HL-60/S4 (cell line): ENCODE data around the gene FAM98B.

Source experiments
- in situ Hi-C: fragments of 300-500 bp; cut with MboI; formaldehyde crosslinking; loops from 2 replicates; pipeline ENCODE4 v1.14.3; 2022; ENCODE audit warnings: low sequenced_read_pairs

FAM98B gene

DNA sequence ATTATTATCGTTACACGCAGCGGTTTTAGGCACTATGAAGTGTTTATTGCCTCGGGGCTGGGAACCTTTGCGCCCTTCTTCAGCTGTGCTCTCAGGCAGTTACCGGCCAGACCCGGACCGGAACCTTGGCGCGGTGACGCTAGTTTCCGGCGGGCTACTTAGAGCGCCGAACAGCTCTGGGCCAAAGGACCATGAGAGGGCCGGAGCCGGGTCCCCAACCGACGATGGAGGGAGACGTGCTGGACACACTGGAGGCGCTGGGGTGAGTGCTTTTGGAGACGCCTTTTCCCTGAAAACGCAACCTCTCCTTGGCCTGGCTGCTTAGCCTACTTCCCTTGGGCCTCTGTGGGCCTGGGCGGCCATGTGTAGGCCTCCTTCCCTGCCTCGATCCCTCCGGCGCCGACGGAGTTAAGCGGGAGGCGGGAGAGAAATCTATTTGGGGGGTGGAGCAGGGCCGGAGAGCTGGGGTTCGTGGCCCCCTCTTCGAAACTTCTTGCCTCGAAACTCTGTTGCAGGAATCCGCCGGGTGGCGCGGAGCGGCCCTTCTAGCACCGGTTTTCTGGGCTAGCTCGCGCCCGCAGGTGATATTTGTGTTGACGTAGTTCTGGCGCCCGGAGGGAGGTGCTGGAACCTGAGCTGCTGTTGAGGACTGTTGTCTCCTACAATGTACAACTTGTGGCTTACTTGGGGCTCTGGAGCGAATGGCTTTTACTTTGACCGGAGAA is at the start of gene FAM98B:
Gene FAM98B, plus strand, starts transcription at position 157 of the 725 bp plus-strand sequence. Its CDS starts 35 bp downstream, at position 192.
- in situ Hi-C loops, result no loop called here

- in situ Hi-C loops, result no loop called here
Observed at GRCh38 chr15:38406436-38406835, 47.5 kb upstream of the FAM98B start.

GRCh38 chr15:38408576-38408975 is 45.4 kb upstream of the FAM98B start:
- in situ Hi-C loops, result no loop called here

- in situ Hi-C loops, result no loop called here
Observed at GRCh38 chr15:38411902-38412301, 42.0 kb upstream of the FAM98B start.

- in situ Hi-C loops, result no loop called here
Observed at GRCh38 chr15:38412466-38412865, 41.5 kb upstream of the FAM98B start.

- in situ Hi-C loops, result no loop called here
Observed at GRCh38 chr15:38414357-38414756, 39.6 kb upstream of the FAM98B start.

DNA sequence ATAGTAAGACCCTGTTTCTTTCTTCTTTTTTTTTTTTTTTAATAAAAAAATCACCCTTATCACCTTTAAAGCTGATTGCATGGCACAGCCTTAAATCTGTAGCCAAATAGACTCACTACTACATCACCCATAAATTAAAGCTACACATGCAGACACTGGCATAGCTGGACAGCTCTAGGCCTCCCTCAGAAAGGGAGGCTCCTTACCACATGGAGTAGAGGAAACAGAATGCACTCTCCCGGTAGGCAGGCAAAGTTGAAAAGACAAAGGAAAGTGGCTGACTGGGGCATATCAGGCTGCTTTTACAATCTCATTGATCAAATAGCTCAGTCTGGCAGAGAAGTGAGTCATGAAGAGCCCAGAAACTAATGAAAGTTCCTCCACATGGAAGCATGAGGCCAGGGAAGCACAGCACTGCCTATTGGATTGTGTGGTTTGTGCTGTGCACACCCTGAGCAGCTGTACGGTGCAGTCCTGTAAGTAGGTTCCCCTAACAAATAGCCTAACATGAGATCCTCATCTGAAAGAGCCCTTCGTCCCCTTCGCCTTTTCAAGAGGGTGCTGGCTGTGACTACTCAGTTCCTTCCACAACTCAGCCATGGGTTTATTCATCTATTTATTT is 32.7 kb upstream of the FAM98B start:
- in situ Hi-C loops, result no loop called here

GRCh38 chr15:38424101-38424552 is 29.8 kb upstream of the FAM98B start:
- in situ Hi-C loops, result no loop called here

GRCh38 chr15:38425269-38425668 is 28.7 kb upstream of the FAM98B start:
- in situ Hi-C loops, result loop anchor here (25.0 kb wide), 1 partner anchor 262 kb away; no protein-coding TSS in a partner anchor

DNA sequence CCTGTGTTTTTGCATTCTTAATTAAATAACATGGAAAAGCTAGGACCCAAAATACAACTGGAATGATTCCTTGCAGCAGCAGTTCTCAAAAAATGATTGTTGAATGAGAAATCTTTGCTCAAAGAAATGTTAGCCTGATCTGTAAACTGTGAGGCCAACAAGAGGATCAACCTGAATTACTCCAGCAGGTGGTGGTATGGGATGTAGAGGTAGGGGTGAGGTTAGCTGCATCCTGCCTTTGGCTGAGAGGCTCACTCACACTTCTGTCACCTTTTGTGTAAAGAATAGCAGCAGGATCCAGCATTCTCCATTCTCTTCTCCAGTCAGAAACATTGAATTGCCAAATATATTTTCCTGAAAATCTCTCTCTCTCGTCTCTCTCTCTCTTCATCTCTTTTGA is 26.5 kb upstream of the FAM98B start:
- in situ Hi-C loops, result loop anchor here (25.0 kb wide), 1 partner anchor 260 kb away; no protein-coding TSS in a partner anchor

GRCh38 chr15:38430106-38430760 is 23.7 kb upstream of the FAM98B start:
- in situ Hi-C loops, result loop anchor here (25.0 kb wide), 1 partner anchor 257 kb away; no protein-coding TSS in a partner anchor

- in situ Hi-C loops, result loop anchor here (25.0 kb wide), 1 partner anchor 250 kb away; no protein-coding TSS in a partner anchor
Observed at GRCh38 chr15:38436993-38437392, 16.9 kb upstream of the FAM98B start.

GRCh38 chr15:38437603-38438002 is 16.3 kb upstream of the FAM98B start:
- in situ Hi-C loops, result loop anchor here (25.0 kb wide), 1 partner anchor 250 kb away; no protein-coding TSS in a partner anchor

- in situ Hi-C loops, result loop anchor here (25.0 kb wide), 1 partner anchor 249 kb away; no protein-coding TSS in a partner anchor
Observed at GRCh38 chr15:38438031-38438986, 15.6 kb upstream of the FAM98B start.

DNA sequence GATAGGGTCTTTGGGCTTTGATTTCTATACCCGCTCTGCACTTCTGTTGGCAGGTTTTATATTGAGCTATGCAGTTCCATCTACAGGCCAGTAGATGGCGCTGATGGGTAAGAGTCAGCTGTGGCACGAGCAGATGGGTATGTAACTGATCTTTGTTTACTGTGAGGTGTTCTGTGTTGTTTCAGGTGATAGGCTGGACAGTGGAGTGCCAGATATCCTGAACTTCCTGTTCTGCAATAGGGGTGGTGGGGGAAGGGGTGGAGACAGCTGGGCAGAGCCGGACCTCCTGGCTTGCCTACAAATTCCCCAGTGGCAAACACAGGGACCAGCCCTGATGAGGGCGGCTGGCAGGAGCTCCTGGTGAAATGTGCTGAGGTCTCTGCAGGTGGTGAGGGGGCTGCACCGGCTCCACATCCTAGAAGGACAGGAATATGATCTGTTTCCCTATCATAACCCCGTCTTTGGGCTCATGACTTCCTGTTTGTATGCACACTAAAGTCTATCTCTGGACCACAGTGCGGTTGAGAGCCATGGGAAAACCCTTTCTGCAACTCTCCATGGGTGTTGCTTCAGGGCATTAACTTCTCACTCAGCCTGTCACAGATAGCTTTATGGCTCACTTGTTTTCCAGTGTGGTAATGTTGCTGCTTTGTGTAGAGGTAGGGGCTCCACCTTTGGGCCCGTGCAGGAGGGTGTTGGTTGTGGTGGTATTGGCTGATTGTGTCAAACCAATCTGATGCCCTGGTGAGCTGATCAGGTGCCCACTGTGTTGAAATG is 13.4 kb upstream of the FAM98B start:
- in situ Hi-C loops, result loop anchor here (25.0 kb wide), 1 partner anchor 247 kb away; no protein-coding TSS in a partner anchor

GRCh38 chr15:38441130-38441519 is 12.8 kb upstream of the FAM98B start:
- in situ Hi-C loops, result loop anchor here (25.0 kb wide), 1 partner anchor 246 kb away; no protein-coding TSS in a partner anchor

GRCh38 chr15:38454696-38455090 is 766 bp downstream of the FAM98B start:
- in situ Hi-C loops, result no loop called here

GRCh38 chr15:38455092-38455491 is 1.2 kb downstream of the FAM98B start:
- in situ Hi-C loops, result no loop called here

- in situ Hi-C loops, result no loop called here
Observed at GRCh38 chr15:38458646-38459045, 4.7 kb downstream of the FAM98B start.
